ENCODE measurements around the gene EFCAB3. TPM values are rescaled to one million over a fixed set of nuclear protein-coding genes. Genes with fewer than 3 reads are reported as not detected.
"Not testable (repeated sequence)": the region's sequence is repeated elsewhere in the genome, so short reads cannot be mapped to it uniquely, and the experiment has no call there.

EFCAB3 gene
- total RNA-seq, 1 experiment from 2014 or later: not detected

DNA sequence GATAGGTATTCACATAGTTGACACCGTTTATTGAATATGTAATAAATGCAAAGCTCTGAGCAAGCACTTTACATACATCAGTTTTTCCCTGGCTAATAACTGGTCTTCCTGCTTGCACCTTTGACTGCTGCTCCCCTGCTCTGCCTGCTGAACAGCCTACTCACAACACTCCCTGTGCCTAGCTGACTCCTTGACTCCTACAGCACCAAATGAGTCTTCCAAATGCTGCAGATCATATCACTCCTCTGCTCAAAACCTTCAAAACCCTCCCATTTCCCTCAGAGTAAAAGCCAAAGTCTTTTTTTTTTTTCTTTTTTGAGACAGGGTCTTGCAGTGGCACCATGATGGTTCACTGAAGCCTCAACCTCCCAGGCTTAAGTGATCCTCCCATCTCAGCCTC lies 18.5 kb downstream of the EFCAB3 start:
- Mint-ChIP-seq H3K4me1 (ENCODE audit: insufficient read depth, unreplicated experiment) (no peaks in the 10 kb centered on the region), H3K9me3 (ENCODE audit: unreplicated experiment) (no peaks in the 10 kb centered on the region), H3K36me3 (ENCODE audit: insufficient read depth, unreplicated experiment) (no peaks in the 10 kb centered on the region), H3K27ac (ENCODE audit: low read depth, unreplicated experiment) (no peak overlapping the region), H3K27me3 (ENCODE audit: insufficient read depth, unreplicated experiment) (peaks cover 30% of the 10 kb centered on the region), H3K4me3 (ENCODE audit: unreplicated experiment) (no peak overlapping the region)
- no peak for DNase-seq (ENCODE audit: unreplicated experiment)
- TF ChIP-seq, protein P1, sequence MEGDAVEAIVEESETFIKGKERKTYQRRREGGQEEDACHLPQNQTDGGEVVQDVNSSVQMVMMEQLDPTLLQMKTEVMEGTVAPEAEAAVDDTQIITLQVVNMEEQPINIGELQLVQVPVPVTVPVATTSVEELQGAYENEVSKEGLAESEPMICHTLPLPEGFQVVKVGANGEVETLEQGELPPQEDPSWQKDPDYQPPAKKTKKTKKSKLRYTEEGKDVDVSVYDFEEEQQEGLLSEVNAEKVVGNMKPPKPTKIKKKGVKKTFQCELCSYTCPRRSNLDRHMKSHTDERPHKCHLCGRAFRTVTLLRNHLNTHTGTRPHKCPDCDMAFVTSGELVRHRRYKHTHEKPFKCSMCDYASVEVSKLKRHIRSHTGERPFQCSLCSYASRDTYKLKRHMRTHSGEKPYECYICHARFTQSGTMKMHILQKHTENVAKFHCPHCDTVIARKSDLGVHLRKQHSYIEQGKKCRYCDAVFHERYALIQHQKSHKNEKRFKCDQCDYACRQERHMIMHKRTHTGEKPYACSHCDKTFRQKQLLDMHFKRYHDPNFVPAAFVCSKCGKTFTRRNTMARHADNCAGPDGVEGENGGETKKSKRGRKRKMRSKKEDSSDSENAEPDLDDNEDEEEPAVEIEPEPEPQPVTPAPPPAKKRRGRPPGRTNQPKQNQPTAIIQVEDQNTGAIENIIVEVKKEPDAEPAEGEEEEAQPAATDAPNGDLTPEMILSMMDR (IDR thresholded peaks at IDR 0.05; ENCODE audit: unreplicated experiment): no peak
- ChIA-PET POLR2A (no interaction called here), CTCF (no interaction called here)
- BruUV-seq (replicated peaks): no TSS peak
- intact Hi-C loops (cut with micrococcal nuclease): no loop called here

DNA sequence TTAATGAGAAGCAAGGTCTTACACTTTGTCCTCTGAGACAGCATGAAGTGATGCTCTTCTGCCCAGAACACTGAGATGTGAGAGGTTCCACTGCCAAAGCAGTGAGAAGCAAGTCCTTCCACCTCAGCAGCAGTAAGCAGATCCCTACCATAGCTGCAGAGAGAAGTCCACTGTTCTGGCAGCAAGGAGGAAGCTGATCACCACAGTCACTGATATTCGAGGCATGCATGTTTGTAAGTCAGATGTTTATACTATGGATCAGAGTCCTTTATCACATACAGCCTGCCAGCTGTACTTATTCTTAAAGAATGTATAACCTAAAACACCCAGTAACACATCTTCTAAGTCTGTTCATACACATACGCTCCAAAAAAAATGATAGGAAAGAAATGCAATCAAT lies 25.1 kb downstream of the EFCAB3 start:
- intact Hi-C loops (cut with micrococcal nuclease): no loop called here
- no peak for DNase-seq (ENCODE audit: unreplicated experiment)
- no TSS peak for BruUV-seq (replicated peaks)
- Mint-ChIP-seq H3K9me3 (ENCODE audit: unreplicated experiment) (no peaks in the 10 kb centered on the region), H3K4me3 (ENCODE audit: unreplicated experiment) (no peak overlapping the region), H3K27ac (ENCODE audit: low read depth, unreplicated experiment) (no peak overlapping the region), H3K36me3 (ENCODE audit: insufficient read depth, unreplicated experiment) (no peaks in the 10 kb centered on the region), H3K27me3 (ENCODE audit: insufficient read depth, unreplicated experiment) (peaks cover 15% of the 10 kb centered on the region), H3K4me1 (ENCODE audit: insufficient read depth, unreplicated experiment) (no peaks in the 10 kb centered on the region)
- ChIA-PET CTCF (interaction anchor here (0.6 kb wide), 2 partner anchors 792 to 1003 kb away, joined by 3 to 5 read pairs; no protein-coding TSS in a partner anchor), POLR2A (no interaction called here)
- TF ChIP-seq, protein P1 (IDR thresholded peaks at IDR 0.05; ENCODE audit: unreplicated experiment): no peak

DNA sequence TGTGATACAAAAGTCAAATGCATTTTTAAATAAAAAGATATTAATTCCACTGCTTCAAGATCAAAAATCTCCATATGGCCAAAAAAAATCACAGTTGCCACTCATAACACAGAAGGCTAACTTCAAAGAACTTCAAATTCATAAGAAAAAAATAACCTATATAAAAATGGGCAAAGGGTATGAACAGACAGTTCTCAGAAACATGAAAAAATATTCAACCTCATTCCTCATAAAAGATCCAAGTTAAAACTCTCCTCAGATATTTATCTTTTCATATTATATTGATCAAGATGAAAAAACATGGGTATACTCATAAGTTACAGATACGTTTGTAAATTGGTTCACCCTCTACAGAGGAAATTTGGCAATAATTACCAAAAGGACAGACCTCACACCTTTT lies 32.7 kb downstream of the EFCAB3 start:
- H3K4me3 Mint-ChIP-seq (ENCODE audit: unreplicated experiment); H3K27me3 Mint-ChIP-seq (ENCODE audit: insufficient read depth, unreplicated experiment); H3K4me1 Mint-ChIP-seq (ENCODE audit: insufficient read depth, unreplicated experiment); BruUV-seq (replicated peaks); H3K36me3 Mint-ChIP-seq (ENCODE audit: insufficient read depth, unreplicated experiment); intact Hi-C loops (cut with micrococcal nuclease); H3K9me3 Mint-ChIP-seq (ENCODE audit: unreplicated experiment); H3K27ac Mint-ChIP-seq (ENCODE audit: low read depth, unreplicated experiment); DNase-seq (ENCODE audit: unreplicated experiment); CTCF ChIA-PET; POLR2A ChIA-PET: not testable (repeated sequence)

DNA sequence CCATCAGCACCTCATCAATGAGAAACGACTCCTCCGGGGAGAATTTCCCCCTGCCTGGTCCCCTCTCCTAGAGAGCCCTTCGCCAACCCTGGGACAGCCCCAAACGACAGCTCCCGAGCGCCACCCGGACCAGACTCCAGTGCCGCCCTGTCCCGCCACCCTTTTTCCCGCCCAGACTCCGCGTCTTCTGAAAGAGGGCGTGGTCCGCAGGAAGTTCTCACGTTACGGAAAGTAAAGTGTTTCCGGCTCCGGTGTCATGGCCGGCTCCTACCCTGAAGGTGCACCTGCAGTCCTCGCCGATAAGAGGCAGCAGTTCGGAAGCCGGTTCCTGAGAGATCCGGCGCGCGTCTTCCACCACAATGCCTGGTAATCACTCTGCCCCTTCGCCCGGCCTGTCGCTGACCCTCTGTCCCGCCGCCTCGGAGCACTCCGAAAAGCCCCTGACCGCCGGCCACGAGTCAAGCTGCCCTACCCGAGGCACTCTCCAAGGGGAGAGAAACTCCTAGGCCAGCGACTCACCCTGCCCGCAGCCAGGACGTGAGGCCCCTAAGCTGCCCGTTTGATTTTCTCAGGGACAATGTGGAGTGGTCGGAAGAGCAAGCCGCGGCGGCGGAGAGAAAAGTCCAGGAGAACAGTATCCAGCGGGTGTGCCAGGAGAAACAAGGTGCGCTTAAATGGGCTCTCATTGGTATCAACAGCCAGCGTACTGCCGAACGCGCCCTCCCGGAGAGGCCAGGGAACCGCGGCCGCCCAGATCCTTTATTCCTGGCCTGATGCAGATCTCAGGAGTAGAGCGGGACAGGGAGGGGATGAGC lies 43.5 kb downstream of the EFCAB3 start, which contains the start of gene METTL2A:
METTL2A (plus strand) TSS at position 251 of the 815 bp plus-strand sequence; CDS start at position 257, 6 bp downstream.
- peak; percentile 89 for DNase-seq (ENCODE audit: unreplicated experiment)
- CTCF ChIA-PET: interaction anchor here (0.7 kb wide), 1 partner anchor 169 kb away, joined by 3 read pairs; no protein-coding TSS in a partner anchor
- H3K27me3 Mint-ChIP-seq (ENCODE audit: insufficient read depth, unreplicated experiment); H3K9me3 Mint-ChIP-seq (ENCODE audit: unreplicated experiment); BruUV-seq (replicated peaks): not testable (repeated sequence)
- TF ChIP-seq, protein P1 (IDR thresholded peaks at IDR 0.05; ENCODE audit: unreplicated experiment): peak; percentile 35
- H3K4me1 Mint-ChIP-seq (ENCODE audit: insufficient read depth, unreplicated experiment): peaks cover 13% of the 10 kb centered on the region
- peaks cover 16% of the 10 kb centered on the region for H3K36me3 Mint-ChIP-seq (ENCODE audit: insufficient read depth, unreplicated experiment)
- H3K4me3 Mint-ChIP-seq (ENCODE audit: unreplicated experiment): peak within 1 kb of the TSS; percentile 90
- intact Hi-C loops (cut with micrococcal nuclease): loop anchor here (5.0 kb wide), 1 partner anchor 63 kb away; no protein-coding TSS in a partner anchor
- H3K27ac Mint-ChIP-seq (ENCODE audit: low read depth, unreplicated experiment): peak within 1 kb of the TSS; percentile 94
- POLR2A ChIA-PET: interaction anchor here (0.6 to 1.2 kb wide), 5 partner anchors 51 to 453 kb away, joined by 3 to 4 read pairs (median 3); no protein-coding TSS in a partner anchor

- POLR2A ChIA-PET: interaction anchor here (0.6 kb wide), 1 partner anchor 29 kb away, joined by 3 read pairs; no protein-coding TSS in a partner anchor
- H3K4me3 Mint-ChIP-seq (ENCODE audit: unreplicated experiment); H3K27me3 Mint-ChIP-seq (ENCODE audit: insufficient read depth, unreplicated experiment); intact Hi-C loops (cut with micrococcal nuclease); BruUV-seq (replicated peaks); CTCF ChIA-PET; H3K9me3 Mint-ChIP-seq (ENCODE audit: unreplicated experiment); H3K27ac Mint-ChIP-seq (ENCODE audit: low read depth, unreplicated experiment); DNase-seq (ENCODE audit: unreplicated experiment): not testable (repeated sequence)
- Mint-ChIP-seq H3K36me3 (ENCODE audit: insufficient read depth, unreplicated experiment) (peaks cover 32% of the 10 kb centered on the region), H3K4me1 (ENCODE audit: insufficient read depth, unreplicated experiment) (peaks cover 13% of the 10 kb centered on the region)
Measured at GRCh38 chr17:62426214-62426613, 45.9 kb downstream of the EFCAB3 start.

GRCh38 chr17:62435251-62435650 lies 54.9 kb downstream of the EFCAB3 start:
- H3K4me3 Mint-ChIP-seq (ENCODE audit: unreplicated experiment); BruUV-seq (replicated peaks); H3K9me3 Mint-ChIP-seq (ENCODE audit: unreplicated experiment): not testable (repeated sequence)

GRCh38 chr17:62441181-62441580 lies 60.8 kb downstream of the EFCAB3 start:
- BruUV-seq (replicated peaks); intact Hi-C loops (cut with micrococcal nuclease); DNase-seq (ENCODE audit: unreplicated experiment); H3K27ac Mint-ChIP-seq (ENCODE audit: low read depth, unreplicated experiment); H3K4me3 Mint-ChIP-seq (ENCODE audit: unreplicated experiment); H3K9me3 Mint-ChIP-seq (ENCODE audit: unreplicated experiment); H3K4me1 Mint-ChIP-seq (ENCODE audit: insufficient read depth, unreplicated experiment); CTCF ChIA-PET; H3K27me3 Mint-ChIP-seq (ENCODE audit: insufficient read depth, unreplicated experiment); POLR2A ChIA-PET: not testable (repeated sequence)
- H3K36me3 Mint-ChIP-seq (ENCODE audit: insufficient read depth, unreplicated experiment): peaks cover 72% of the 10 kb centered on the region

More at GRCh38 chr17:62435251-62435650, 54.9 kb downstream of the EFCAB3 start:
- H3K27me3 Mint-ChIP-seq (ENCODE audit: insufficient read depth, unreplicated experiment); H3K4me1 Mint-ChIP-seq (ENCODE audit: insufficient read depth, unreplicated experiment); CTCF ChIA-PET; H3K27ac Mint-ChIP-seq (ENCODE audit: low read depth, unreplicated experiment); POLR2A ChIA-PET; intact Hi-C loops (cut with micrococcal nuclease); DNase-seq (ENCODE audit: unreplicated experiment): not testable (repeated sequence)
- peaks cover 56% of the 10 kb centered on the region for H3K36me3 Mint-ChIP-seq (ENCODE audit: insufficient read depth, unreplicated experiment)

All from MCF 10A (cell line).